HEK293T (cell line): ENCODE data around the gene ISLR.
A peak's percentile ranks its signal among the peaks of the same experiment; 100 is the strongest.

Source experiments
- CTCF ChIA-PET: fragments of 350-600 bp; formaldehyde crosslinking; extraction: SDS; loops from one replicate; lab custom pipeline; 2021; ENCODE audit warnings: antibody characterized with exemption, inconsistent platforms; lab: Yijun Ruan, JAX
- POLR2A ChIA-PET: fragments of 350-600 bp; formaldehyde crosslinking; extraction: SDS; loops from one replicate; lab custom pipeline; 2020; ENCODE audit warnings: antibody characterized with exemption, inconsistent platforms; lab: Yijun Ruan, JAX
- DNase-seq: peaks from one replicate; pipeline ENCODE4 v3.0.0; 2012; ENCODE audit warnings: mixed read lengths; ENCODE audit errors: extremely low spot score
- ARNT ChIP-seq: fragments of 450-650 bp; IDR thresholded peaks from 2 replicates; pipeline ENCODE4 v1.6.1; 2017; ENCODE audit warnings: mild to moderate bottlenecking
- BHLHE40 ChIP-seq: fragments of 450-650 bp; IDR thresholded peaks from 2 replicates; pipeline ENCODE4 v1.6.1; 2016; ENCODE audit warnings: mild to moderate bottlenecking, moderate library complexity, borderline replicate concordance
- CTBP1 ChIP-seq: fragments of 450-650 bp; IDR thresholded peaks from 2 replicates; pipeline ENCODE4 v1.6.1; 2016; ENCODE audit warnings: borderline replicate concordance
- ELF4 ChIP-seq: fragments of 450-650 bp; IDR thresholded peaks from 2 replicates; pipeline ENCODE4 v1.6.1; 2017; ENCODE audit warnings: antibody characterized with exemption
- FOXA1 ChIP-seq: fragments of 450-650 bp; IDR thresholded peaks from 2 replicates; pipeline ENCODE4 v1.6.1; 2016; ENCODE audit warnings: mild to moderate bottlenecking
- FOXK2 ChIP-seq: fragments of 450-650 bp; IDR thresholded peaks from 2 replicates; pipeline ENCODE4 v1.6.1; 2016; ENCODE audit warnings: mild to moderate bottlenecking
- FOXM1 ChIP-seq: fragments of 450-650 bp; IDR thresholded peaks from 2 replicates; pipeline ENCODE4 v1.6.1; 2017; ENCODE audit warnings: mild to moderate bottlenecking, borderline replicate concordance
- HDGF ChIP-seq: fragments of 450-650 bp; IDR thresholded peaks from 2 replicates; pipeline ENCODE4 v1.6.1; 2017; ENCODE audit warnings: antibody characterized with exemption, borderline replicate concordance
- L3MBTL2 ChIP-seq: fragments of 450-650 bp; conservative IDR thresholded peaks from 2 replicates; pipeline ENCODE4 v1.6.1; 2016; ENCODE audit warnings: mild to moderate bottlenecking
- LEF1 ChIP-seq: fragments of 450-650 bp; IDR thresholded peaks from 2 replicates; pipeline ENCODE4 v1.6.1; 2017; ENCODE audit warnings: mild to moderate bottlenecking, borderline replicate concordance
- NFRKB ChIP-seq: fragments of 450-650 bp; IDR thresholded peaks from 2 replicates; pipeline ENCODE4 v1.6.1; 2016; ENCODE audit warnings: mild to moderate bottlenecking, moderate library complexity
- SP1 ChIP-seq: fragments of 450-650 bp; IDR thresholded peaks from 2 replicates; pipeline ENCODE4 v1.6.1; 2017
- SUZ12 ChIP-seq: fragments of 450-650 bp; IDR thresholded peaks from 2 replicates; pipeline ENCODE4 v1.6.1; 2016; ENCODE audit warnings: mild to moderate bottlenecking
- TARDBP ChIP-seq: fragments of 450-650 bp; IDR thresholded peaks from 2 replicates; pipeline ENCODE4 v1.6.1; 2016
- ZNF384 ChIP-seq: fragments of 450-650 bp; IDR thresholded peaks from 2 replicates; pipeline ENCODE4 v1.6.1; 2016
- TF ChIP-seq, protein P1 (sequence below): fragments of 450-650 bp; IDR thresholded peaks from 2 replicates; pipeline ENCODE4 v1.6.1; 2016

ISLR gene

DNA sequence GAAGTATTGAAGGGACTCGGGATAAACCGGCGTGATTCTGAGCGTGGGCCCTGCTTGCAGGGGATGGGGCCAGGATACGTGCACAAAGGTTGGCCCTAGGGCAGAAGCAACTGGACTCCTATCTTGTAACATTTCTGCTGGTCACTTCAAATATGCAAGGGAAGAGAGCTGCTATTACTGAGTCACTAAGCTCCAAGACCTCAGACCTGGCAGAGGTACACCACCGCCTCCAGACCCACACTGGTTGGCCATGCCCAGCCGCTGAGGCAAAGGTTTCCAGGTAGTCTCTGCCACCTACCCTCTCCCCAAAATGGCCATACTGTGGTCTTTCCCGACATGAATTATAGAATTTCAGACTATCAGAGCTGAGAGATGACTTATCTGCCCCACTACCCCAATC, 42.4 kb downstream of the ISLR start:
- CTCF ChIA-PET: interaction anchor here (0.9 kb wide), 1 partner anchor 13 kb away, joined by 4 read pairs; the partner anchor contains the start of gene STRA6

DNA sequence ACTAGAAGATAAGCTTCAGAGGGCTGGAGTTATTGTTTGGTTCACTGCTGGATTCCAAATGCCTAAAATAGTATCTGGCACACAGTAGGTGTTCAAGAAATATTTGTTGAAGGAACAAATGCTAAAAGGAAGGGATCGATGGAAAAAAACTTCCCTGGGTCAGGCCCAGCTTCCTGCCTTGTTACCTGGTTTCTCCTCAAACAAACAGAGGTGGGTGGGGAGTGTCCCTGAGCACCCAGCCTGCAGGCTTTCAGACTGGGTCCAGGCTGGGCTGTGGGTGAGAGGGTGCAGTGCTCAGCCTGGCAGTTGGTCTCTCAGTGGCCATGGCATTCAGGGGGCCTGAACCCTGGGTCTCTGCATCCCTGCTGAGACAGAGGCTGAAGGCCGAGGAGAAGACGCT, 43.4 kb downstream of the ISLR start:
- DNase-seq: no peak
- CTCF ChIA-PET: no interaction called here
- TF ChIP-seq ZNF384: no peak
- no peak for TF ChIP-seq TARDBP
- TF ChIP-seq ELF4: no peak
- no peak for TF ChIP-seq LEF1
- TF ChIP-seq FOXK2: no peak
- TF ChIP-seq FOXA1: no peak
- TF ChIP-seq, protein P1, sequence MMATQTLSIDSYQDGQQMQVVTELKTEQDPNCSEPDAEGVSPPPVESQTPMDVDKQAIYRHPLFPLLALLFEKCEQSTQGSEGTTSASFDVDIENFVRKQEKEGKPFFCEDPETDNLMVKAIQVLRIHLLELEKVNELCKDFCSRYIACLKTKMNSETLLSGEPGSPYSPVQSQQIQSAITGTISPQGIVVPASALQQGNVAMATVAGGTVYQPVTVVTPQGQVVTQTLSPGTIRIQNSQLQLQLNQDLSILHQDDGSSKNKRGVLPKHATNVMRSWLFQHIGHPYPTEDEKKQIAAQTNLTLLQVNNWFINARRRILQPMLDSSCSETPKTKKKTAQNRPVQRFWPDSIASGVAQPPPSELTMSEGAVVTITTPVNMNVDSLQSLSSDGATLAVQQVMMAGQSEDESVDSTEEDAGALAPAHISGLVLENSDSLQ: no peak
- no peak for TF ChIP-seq FOXM1
- TF ChIP-seq HDGF: no peak
- TF ChIP-seq BHLHE40: no peak
- TF ChIP-seq NFRKB: no peak
- no peak for TF ChIP-seq CTBP1
- TF ChIP-seq ARNT: no peak
- TF ChIP-seq L3MBTL2: no peak
- TF ChIP-seq SP1: no peak
- POLR2A ChIA-PET: interaction anchor here (1.1 kb wide), 1 partner anchor 14 kb away, joined by 3 read pairs; the partner anchor contains the start of gene STRA6

More for the DNA sequence above, 42.4 kb downstream of the ISLR start:
- TF ChIP-seq ZNF384: no peak
- TF ChIP-seq SUZ12: no peak
- TF ChIP-seq ARNT: no peak
- no peak for TF ChIP-seq FOXM1
- TF ChIP-seq BHLHE40: no peak
- no peak for TF ChIP-seq CTBP1
- no peak for TF ChIP-seq HDGF
- TF ChIP-seq ELF4: no peak
- TF ChIP-seq SP1: no peak
- TF ChIP-seq FOXA1: no peak
- TF ChIP-seq LEF1: no peak
- TF ChIP-seq, protein P1: no peak
- no peak for TF ChIP-seq L3MBTL2
- TF ChIP-seq FOXK2: no peak
- no peak for TF ChIP-seq TARDBP
- TF ChIP-seq NFRKB: no peak
- DNase-seq: no peak
- POLR2A ChIA-PET: no interaction called here

DNA sequence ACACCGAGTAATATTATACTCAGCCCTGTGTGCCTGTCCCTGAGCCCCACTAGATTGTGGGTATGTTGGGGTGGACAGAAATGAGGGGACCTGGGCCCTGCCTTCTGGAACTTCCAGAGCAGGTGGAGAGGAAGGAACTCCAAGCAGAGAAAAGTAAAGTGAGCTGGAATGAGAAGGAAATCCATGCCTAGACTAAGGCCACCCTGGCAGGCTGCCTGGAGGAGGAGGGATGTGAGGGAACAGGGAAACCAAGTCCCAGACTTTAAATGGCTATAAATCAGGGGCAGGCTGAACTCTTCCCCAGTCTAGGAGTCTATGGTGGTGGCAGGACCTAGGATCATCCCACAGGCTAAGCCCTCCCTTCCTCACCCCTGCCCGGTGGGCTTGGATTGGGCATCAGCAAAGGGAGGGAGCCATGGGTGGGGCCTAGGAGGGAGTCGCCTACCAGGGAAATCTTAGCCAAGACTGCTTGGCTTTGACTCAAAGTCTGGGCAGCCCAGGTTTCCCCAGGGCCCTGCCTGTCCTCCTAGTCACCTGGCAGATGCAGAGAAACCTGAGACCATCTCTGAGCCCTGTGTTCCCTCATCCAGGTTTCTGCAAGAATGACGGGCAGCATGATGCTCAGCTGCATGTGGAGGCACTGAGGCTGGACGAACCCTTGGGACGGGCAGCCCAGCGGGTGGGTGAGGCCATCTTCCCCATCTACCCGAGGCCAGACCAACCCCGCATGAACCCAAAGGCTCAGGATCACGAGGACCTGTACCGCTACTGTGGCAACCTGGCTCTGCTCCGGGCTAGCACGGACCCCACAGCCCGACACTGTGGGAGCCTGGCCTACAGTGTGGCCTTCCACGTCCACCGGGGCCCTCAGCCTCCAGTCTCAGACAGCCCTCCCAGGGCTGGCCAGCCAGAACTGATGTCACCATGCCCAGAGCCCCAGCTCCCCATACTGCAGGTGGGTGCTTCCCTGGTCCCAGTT, 44.7 kb downstream of the ISLR start:
- POLR2A ChIA-PET: no interaction called here
- TF ChIP-seq CTBP1 (no peak), LEF1 (no peak), HDGF (no peak), FOXK2 (no peak), ELF4 (no peak), ARNT (no peak), SP1 (no peak), FOXA1 (no peak), ZNF384 (no peak)
- TF ChIP-seq, protein P1: no peak
- no peak for DNase-seq
- CTCF ChIA-PET: no interaction called here

- TF ChIP-seq ZNF384: 0 out of 2 replicates have a peak, but pooled peaks have one; percentile 44
- no peak for TF ChIP-seq FOXM1
- CTCF ChIA-PET: interaction anchor here (0.8 kb wide), 1 partner anchor 10 kb away, joined by 6 read pairs; no protein-coding TSS in a partner anchor
- no peak for DNase-seq
- POLR2A ChIA-PET: interaction anchor here (1.2 to 1.5 kb wide), 2 partner anchors 17 to 18 kb away, joined by 3 to 4 read pairs; partner anchors contain the start of gene STRA6
Measured at GRCh38 chr15:74220475-74221248, 47.2 kb downstream of the ISLR start.

DNA sequence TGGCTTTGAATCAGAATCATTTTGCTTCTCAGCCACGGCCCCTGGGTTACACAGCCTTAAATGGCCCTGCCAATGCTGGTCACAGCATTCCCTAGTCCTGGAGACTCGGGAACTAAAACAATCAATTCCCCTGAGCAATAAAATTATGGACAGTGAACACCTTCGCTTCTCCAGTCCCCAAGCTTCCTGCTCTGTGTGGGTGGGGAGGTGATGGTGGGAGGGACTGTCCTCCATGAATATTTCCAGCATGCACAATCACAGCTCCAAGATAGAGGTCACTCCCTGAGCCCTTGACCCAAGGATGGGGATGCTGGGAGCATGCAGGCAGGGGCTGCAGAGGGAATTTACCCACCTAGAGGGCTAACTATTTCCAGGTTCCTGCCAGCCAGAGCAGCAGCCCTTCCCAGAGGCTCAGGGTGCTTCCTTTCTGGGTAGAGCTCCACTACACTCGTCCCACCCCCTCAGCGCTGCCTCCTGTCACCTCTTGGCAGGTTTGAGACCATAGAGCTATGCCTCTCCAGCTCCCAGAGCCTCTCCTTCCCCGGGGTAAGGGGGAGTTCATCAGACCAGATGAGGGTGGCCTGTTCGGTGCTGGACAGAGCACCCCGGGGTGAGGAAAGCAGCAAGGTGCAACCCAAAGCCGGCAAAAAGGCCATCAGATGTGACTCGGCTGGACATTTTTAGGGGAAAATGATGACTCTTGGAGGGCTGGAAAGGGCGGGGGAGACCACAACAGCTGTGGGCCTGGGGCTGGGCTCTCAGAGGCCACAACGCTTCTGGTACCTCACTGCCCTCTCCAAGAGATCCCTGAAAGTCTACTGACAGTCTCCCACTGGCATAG, 48.1 kb downstream of the ISLR start:
- DNase-seq: no peak
- TF ChIP-seq BHLHE40: no peak
- TF ChIP-seq SUZ12: no peak
- no peak for TF ChIP-seq CTBP1
- TF ChIP-seq ZNF384: no peak
- TF ChIP-seq HDGF: no peak
- TF ChIP-seq FOXM1: no peak
- TF ChIP-seq FOXK2: no peak
- TF ChIP-seq SP1: no peak
- TF ChIP-seq TARDBP: no peak
- no peak for TF ChIP-seq LEF1
- TF ChIP-seq NFRKB: no peak
- no peak for TF ChIP-seq FOXA1
- TF ChIP-seq, protein P1: no peak
- TF ChIP-seq L3MBTL2: no peak
- TF ChIP-seq ARNT: no peak
- no peak for TF ChIP-seq ELF4
- POLR2A ChIA-PET: interaction anchor here (1.2 to 1.5 kb wide), 3 partner anchors 11 to 19 kb away, joined by 3 to 4 read pairs (median 3); partner anchors contain the start of gene STRA6
- CTCF ChIA-PET: interaction anchor here (1.3 kb wide), 1 partner anchor 13 kb away, joined by 3 read pairs; no protein-coding TSS in a partner anchor
